WERI-Rb-1 (cell line): ENCODE measurements around the gene ATP6V0D1.

Experiments
- DNase-seq: peaks from one replicate; pipeline ENCODE4 v3.0.0-alpha.2; 2020
- H3K27ac ChIP-seq: fragments of 250-450 bp; sonication (Bioruptor Pico); 2 replicates; pipeline ENCODE4 v1.5.1; 2020; ENCODE audit warnings: mild to moderate bottlenecking, moderate library complexity
- H3K27me3 ChIP-seq: fragments of 250-450 bp; sonication (Bioruptor Pico); 2 replicates; pipeline ENCODE4 v1.5.1; 2021; ENCODE audit warnings: mild to moderate bottlenecking, low read depth, moderate library complexity; ENCODE audit not compliant: insufficient read depth, severe bottlenecking
- H3K36me3 ChIP-seq: fragments of 250-450 bp; sonication (Bioruptor Pico); 2 replicates; pipeline ENCODE4 v1.5.1; 2020; ENCODE audit warnings: mild to moderate bottlenecking, moderate library complexity
- H3K4me3 ChIP-seq: 2 replicates; pipeline ENCODE4 v1.5.1; 2011; ENCODE audit warnings: low read depth, mild to moderate bottlenecking, control low read depth, low read length
- H3K9me3 ChIP-seq: fragments of 250-450 bp; sonication (Bioruptor Pico); 2 replicates; pipeline ENCODE4 v1.5.1; 2021; ENCODE audit warnings: mild to moderate bottlenecking, moderate library complexity; ENCODE audit not compliant: severe bottlenecking
- TF ChIP-seq, protein P1 (sequence below): IDR thresholded peaks from 2 replicates; pipeline ENCODE4 v1.5.1; 2011; ENCODE audit warnings: low read depth, mild to moderate bottlenecking, control low read depth, inconsistent platforms, low read length

Gene ATP6V0D1

DNA sequence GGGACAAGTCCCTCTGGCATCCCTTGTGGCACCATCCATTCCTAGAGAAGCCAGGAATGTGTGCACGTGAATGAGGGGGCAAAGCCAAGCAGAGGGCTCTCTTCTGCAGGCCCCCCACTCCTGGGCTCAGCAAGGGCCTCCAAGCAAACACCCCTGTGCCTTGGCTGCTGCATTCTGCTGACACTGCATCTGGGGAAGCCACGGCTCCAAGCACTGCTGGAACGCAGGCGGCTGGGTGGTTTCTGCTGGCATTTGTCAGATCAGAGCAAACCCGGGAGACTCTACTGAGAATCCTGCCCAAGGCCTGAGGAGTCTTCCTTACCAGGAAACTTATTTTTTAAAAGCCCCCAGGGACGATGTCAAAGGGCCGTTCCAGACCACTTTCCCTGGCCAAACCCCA, 23.3 kb downstream of the ATP6V0D1 start:
- Histone ChIP-seq H3K27me3 (no peaks in the 10 kb centered on the region), H3K9me3 (no peaks in the 10 kb centered on the region), H3K4me3 (no peak overlapping the region), H3K27ac (no peak overlapping the region), H3K36me3 (no peaks in the 10 kb centered on the region; the same call in none of the 2 replicates)
- TF ChIP-seq, protein P1, sequence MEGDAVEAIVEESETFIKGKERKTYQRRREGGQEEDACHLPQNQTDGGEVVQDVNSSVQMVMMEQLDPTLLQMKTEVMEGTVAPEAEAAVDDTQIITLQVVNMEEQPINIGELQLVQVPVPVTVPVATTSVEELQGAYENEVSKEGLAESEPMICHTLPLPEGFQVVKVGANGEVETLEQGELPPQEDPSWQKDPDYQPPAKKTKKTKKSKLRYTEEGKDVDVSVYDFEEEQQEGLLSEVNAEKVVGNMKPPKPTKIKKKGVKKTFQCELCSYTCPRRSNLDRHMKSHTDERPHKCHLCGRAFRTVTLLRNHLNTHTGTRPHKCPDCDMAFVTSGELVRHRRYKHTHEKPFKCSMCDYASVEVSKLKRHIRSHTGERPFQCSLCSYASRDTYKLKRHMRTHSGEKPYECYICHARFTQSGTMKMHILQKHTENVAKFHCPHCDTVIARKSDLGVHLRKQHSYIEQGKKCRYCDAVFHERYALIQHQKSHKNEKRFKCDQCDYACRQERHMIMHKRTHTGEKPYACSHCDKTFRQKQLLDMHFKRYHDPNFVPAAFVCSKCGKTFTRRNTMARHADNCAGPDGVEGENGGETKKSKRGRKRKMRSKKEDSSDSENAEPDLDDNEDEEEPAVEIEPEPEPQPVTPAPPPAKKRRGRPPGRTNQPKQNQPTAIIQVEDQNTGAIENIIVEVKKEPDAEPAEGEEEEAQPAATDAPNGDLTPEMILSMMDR: no peak
- DNase-seq: no peak

DNA sequence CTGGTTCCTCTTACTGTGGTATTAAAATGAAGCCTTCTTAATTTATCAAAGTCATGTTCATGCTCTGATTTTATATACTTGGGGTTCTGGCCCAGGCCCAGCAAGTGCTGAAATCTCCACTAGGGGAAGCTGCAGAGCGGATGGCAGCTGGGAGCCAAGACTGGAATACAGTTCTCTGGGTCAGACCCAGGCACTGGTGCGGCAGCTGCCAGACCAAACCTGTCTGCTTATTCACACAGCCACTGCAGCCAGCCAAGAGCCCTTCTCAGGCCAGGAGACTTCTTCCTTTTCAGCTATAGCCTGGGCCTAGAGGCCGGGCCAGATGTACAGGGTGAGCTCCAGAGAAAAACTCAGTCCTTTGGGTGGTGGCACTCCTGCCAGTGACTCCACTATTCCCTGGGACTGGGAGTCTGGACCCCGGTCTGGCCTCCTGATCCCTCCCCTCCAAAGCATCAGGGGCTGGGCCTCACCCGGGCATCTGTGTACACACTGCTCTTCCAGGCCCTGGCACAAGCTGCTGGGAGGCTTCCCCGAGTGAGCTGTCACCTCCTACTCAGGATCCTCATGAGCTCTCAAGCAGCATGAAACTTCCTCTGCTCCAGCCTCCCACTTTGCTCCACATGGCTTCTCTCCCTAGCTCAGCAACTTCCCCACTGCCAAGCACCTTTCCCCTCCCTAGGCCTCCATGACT, 24.4 kb downstream of the ATP6V0D1 start:
- no peak overlapping the region for H3K4me3 ChIP-seq
- H3K27ac ChIP-seq: no peak overlapping the region

DNA sequence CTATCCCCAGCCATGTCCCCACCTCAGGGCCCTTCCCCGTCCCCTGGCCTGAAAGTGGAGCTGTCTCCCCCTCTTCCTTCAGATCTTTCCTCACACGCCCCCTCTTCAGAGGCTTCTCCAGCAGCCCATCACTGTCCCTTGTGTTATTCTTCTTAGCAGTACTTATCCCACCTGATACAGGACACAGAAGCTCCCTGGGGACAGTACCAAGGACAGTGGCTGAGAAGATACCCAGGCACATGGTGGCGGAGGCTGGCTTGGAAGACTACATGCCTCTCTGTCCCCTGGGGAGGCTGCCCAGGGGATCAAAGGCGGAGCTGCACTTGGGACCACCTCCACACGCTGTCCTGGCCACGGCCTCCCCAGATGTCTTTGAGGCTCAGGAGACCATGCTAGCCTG, 26.1 kb downstream of the ATP6V0D1 start:
- TF ChIP-seq, protein P1: no peak
- Histone ChIP-seq H3K4me3 (no peak overlapping the region), H3K27ac (no peak overlapping the region), H3K9me3 (no peaks in the 10 kb centered on the region), H3K36me3 (peaks cover 10% of the 10 kb centered on the region), H3K27me3 (no peaks in the 10 kb centered on the region)
- DNase-seq: no peak

More for the DNA sequence above, 24.4 kb downstream of the ATP6V0D1 start:
- peak; percentile 34 for DNase-seq
- Histone ChIP-seq H3K9me3 (no peaks in the 10 kb centered on the region), H3K27me3 (no peaks in the 10 kb centered on the region), H3K36me3 (peaks cover 7% of the 10 kb centered on the region)
- TF ChIP-seq, protein P1: peak; percentile 56

DNA sequence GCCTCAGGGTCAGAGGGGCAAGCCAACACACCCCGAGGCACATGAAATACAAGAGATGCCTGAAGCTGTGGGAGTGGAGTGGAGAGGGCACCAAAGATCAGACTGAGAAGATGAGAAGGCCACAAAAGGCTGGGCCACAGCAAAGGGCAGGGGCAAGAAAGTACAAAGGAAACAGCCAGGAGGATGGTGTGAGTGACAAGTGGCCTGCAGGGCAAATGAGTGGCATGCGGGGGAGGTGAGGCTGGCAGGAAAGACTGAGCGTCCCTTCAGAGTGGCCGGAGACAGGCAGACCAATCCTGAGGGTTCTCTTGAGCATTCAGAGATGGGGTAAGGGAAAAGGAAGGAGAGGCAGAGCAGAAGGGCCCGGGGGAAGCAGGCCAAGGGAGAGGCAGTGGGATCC, 26.9 kb downstream of the ATP6V0D1 start:
- no peaks in the 10 kb centered on the region for H3K27me3 ChIP-seq
- H3K27ac ChIP-seq: no peak overlapping the region
- TF ChIP-seq, protein P1: no peak
- DNase-seq: no peak
- peaks cover 16% of the 10 kb centered on the region for H3K36me3 ChIP-seq
- H3K4me3 ChIP-seq: no peak overlapping the region
- H3K9me3 ChIP-seq: no peaks in the 10 kb centered on the region

DNA sequence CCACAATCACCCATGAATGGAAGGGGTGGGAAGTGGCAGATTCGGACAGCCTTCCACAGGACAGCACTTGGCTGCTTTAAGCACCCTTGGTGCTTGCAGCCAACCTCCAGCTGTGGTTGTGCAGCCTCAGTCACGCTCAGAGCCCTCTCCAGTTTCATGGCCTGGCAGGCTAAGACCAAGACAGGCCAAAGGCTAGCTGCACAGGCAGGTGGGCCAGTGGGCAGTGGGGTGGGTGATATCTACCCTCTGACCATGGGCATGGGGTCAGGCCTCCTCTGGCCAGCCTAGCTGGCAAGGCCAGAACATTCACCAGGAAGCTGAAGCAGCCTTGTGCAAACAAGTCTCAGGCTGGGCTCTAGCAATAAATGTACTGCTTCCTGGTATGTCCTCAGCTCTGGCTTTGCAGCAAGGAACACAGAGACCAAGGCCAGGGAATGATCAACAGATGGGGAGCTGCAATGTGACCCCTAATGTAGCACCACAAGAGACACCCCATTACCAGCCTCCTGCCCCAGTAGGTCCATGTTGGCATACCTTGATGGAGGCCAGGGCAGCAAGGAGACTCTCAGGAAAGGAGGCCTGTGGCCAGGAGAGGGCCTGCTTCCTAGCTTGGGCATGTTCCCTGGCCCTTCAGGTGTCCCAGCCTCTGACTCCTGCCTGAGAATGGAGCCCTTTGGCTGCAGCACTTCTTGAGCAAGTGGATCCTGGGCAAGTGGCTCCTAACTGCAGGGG, 29.1 kb downstream of the ATP6V0D1 start:
- Histone ChIP-seq H3K27me3 (no peaks in the 10 kb centered on the region), H3K36me3 (peaks cover 31% of the 10 kb centered on the region), H3K27ac (no peak overlapping the region), H3K9me3 (no peaks in the 10 kb centered on the region), H3K4me3 (no peak overlapping the region)
- TF ChIP-seq, protein P1: no peak
- no peak for DNase-seq
